PC-3 (cell line): ENCODE measurements around the gene RWDD3.

Source experiments
- EZH2 ChIP-seq: fragments of 300-600 bp; sonication (generic); IDR thresholded peaks from one replicate; pipeline ENCODE4 v1.6.1; 2017; ENCODE audit warnings: antibody characterized with exemption, mild to moderate bottlenecking, low read length; ENCODE audit not compliant: unreplicated experiment
- TF ChIP-seq, protein P1 (sequence below): fragments of 300-600 bp; sonication (generic); conservative IDR thresholded peaks from 2 replicates; pipeline ENCODE4 v1.5.1; 2017; ENCODE audit warnings: antibody characterized with exemption, low read depth, mild to moderate bottlenecking, low read length

- TF ChIP-seq, protein P1, sequence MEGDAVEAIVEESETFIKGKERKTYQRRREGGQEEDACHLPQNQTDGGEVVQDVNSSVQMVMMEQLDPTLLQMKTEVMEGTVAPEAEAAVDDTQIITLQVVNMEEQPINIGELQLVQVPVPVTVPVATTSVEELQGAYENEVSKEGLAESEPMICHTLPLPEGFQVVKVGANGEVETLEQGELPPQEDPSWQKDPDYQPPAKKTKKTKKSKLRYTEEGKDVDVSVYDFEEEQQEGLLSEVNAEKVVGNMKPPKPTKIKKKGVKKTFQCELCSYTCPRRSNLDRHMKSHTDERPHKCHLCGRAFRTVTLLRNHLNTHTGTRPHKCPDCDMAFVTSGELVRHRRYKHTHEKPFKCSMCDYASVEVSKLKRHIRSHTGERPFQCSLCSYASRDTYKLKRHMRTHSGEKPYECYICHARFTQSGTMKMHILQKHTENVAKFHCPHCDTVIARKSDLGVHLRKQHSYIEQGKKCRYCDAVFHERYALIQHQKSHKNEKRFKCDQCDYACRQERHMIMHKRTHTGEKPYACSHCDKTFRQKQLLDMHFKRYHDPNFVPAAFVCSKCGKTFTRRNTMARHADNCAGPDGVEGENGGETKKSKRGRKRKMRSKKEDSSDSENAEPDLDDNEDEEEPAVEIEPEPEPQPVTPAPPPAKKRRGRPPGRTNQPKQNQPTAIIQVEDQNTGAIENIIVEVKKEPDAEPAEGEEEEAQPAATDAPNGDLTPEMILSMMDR, result no peak
- TF ChIP-seq EZH2, result no peak
These were observed 4.1 kb downstream of the RWDD3 start for GRCh38 chr1:95237981-95238703.
